ENCODE measurements around the gene CACNA2D1.

Gene CACNA2D1

GRCh38 chr7:82270870-82271269 lies 172.7 kb downstream of the CACNA2D1 start:
- no peak for DNase-seq

- DNase-seq, result no peak
Measured at GRCh38 chr7:82268632-82269031, 174.9 kb downstream of the CACNA2D1 start.

- no peak for DNase-seq
Measured at GRCh38 chr7:82266081-82266480, 177.5 kb downstream of the CACNA2D1 start.

- no peak for DNase-seq
Measured at GRCh38 chr7:82264783-82265305, 178.7 kb downstream of the CACNA2D1 start.

GRCh38 chr7:82263920-82264782 lies 179.4 kb downstream of the CACNA2D1 start:
- DNase-seq, result no peak

- DNase-seq, result no peak
Measured at GRCh38 chr7:82258181-82258580, 185.4 kb downstream of the CACNA2D1 start.

GRCh38 chr7:82257118-82257695 lies 186.4 kb downstream of the CACNA2D1 start:
- no peak for DNase-seq

GRCh38 chr7:82255706-82256105 lies 187.9 kb downstream of the CACNA2D1 start:
- DNase-seq, result no peak

- DNase-seq, result no peak
Measured at GRCh38 chr7:82250598-82250997, 193.0 kb downstream of the CACNA2D1 start.

- no peak for DNase-seq
Measured at GRCh38 chr7:82249979-82250378, 193.6 kb downstream of the CACNA2D1 start.

- DNase-seq, result no peak
Measured at GRCh38 chr7:82247814-82248433, 195.7 kb downstream of the CACNA2D1 start.

GRCh38 chr7:82244947-82245517 lies 198.5 kb downstream of the CACNA2D1 start:
- DNase-seq, result no peak

- no peak for DNase-seq
Measured at GRCh38 chr7:82241356-82241755, 202.2 kb downstream of the CACNA2D1 start.

- no peak for DNase-seq
Measured at GRCh38 chr7:82235713-82236112, 207.9 kb downstream of the CACNA2D1 start.

- no peak for DNase-seq
Measured at GRCh38 chr7:82234457-82235049, 209.0 kb downstream of the CACNA2D1 start.

GRCh38 chr7:82230811-82231581 lies 212.6 kb downstream of the CACNA2D1 start:
- no peak for DNase-seq

GRCh38 chr7:82229164-82229563 lies 214.4 kb downstream of the CACNA2D1 start:
- no peak for DNase-seq

GRCh38 chr7:82226191-82226590 lies 217.4 kb downstream of the CACNA2D1 start:
- DNase-seq, result no peak

GRCh38 chr7:82224529-82224928 lies 219.0 kb downstream of the CACNA2D1 start:
- DNase-seq, result no peak

- DNase-seq, result no peak
Measured at GRCh38 chr7:82223580-82223979, 220.0 kb downstream of the CACNA2D1 start.

GRCh38 chr7:82221152-82221674 lies 222.4 kb downstream of the CACNA2D1 start:
- DNase-seq, result no peak

- DNase-seq, result no peak
Measured at GRCh38 chr7:82212466-82212865, 231.1 kb downstream of the CACNA2D1 start.
